ENCODE results near the gene NOS1AP. TPM values are rescaled to one million over a fixed set of nuclear protein-coding genes. Genes with fewer than 3 reads are reported as not detected.

NOS1AP gene
- total and polyA plus RNA-seq, 9 of the 15 experiments (the other 6 are each of a cell fraction or from before 2014, with no cell fraction given): 0.07 to 1.5 (median 0.22) TPM

- CTCF ChIA-PET (ENCODE audit: low intra/inter-chr PET ratio): no interaction called here
- WGBS (ENCODE audit: insufficient coverage, low coverage, missing lambda C conversion rate): 86% methylated on average over 10 of the region's 10 CpGs
- no peak for FAIRE-seq
These were observed 315.2 kb downstream of the NOS1AP start for GRCh38 chr1:162384601-162385279.

More at GRCh38 chr1:162384601-162385279, 315.2 kb downstream of the NOS1AP start:
- POLR2A ChIA-PET: no interaction called here
- in situ Hi-C loops (cut with MboI): no loop called here
- Histone ChIP-seq H3K9me1 (ENCODE audit: control insufficient read depth, insufficient read depth, low read length) (peaks cover 6% of the 10 kb centered on the region), H3K79me2 (ENCODE audit: control insufficient read depth, insufficient read depth, low read length) (peaks cover 12% of the 10 kb centered on the region; the same call in 2 of the 3 replicates), H3K4me3 (no peak overlapping the region), H3K4me1 (replicated peaks in 1 of 2; ENCODE audit: control insufficient read depth in 2 of 2, insufficient read depth in 2 of 2, low read length in 2 of 2) (peaks cover 78 to 95% of the 10 kb centered on the region in 2 experiments), H3K4me2 (ENCODE audit: insufficient read depth, low read length) (peak overlapping the region; percentile 73), H3K36me3 (ENCODE audit: control insufficient read depth, insufficient read depth, low read length) (no peaks in the 10 kb centered on the region; the same call in 2 of the 3 replicates), H4K20me1 (replicated peaks; ENCODE audit: control insufficient read depth, insufficient read depth, low read length) (no peaks in the 10 kb centered on the region), H3K27ac (ENCODE audit: extremely low read depth, low read depth, low read length) (peak overlapping the region; percentile 69; the same call in 2 of the 3 replicates), H3K9ac (ENCODE audit: insufficient read depth in 1 of 2, low read depth in 2 of 2, low read length in 2 of 2) (peak overlapping the region; percentile 45 to 56), H3K9me3 (replicated peaks; ENCODE audit: control insufficient read depth, insufficient read depth, low read depth, low read length) (no peaks in the 10 kb centered on the region), H3K27me3 (ENCODE audit: control insufficient read depth in 2 of 2, insufficient read depth in 2 of 2, low read length in 2 of 2) (no peaks in the 10 kb centered on the region), H2AFZ (ENCODE audit: low read depth, low read length) (no peak overlapping the region)
- DNase-seq (ENCODE audit: extremely low read depth in 1 of 4, low spot score in 3 of 4) (peak in 1 of 4 experiments; percentile 16), ATAC-seq (no peak)
- no peak for TF ChIP-seq THAP7 (CRISPR knock-in tag; IDR thresholded peaks at IDR 0.05)
- TF ChIP-seq NEUROD1 (IDR thresholded peaks at IDR 0.05; ENCODE audit: borderline replicate concordance, low read depth, low read length, partially characterized antibody): peak; percentile 16
- TF ChIP-seq ZBTB8A (IDR thresholded peaks at IDR 0.05; ENCODE audit: partially characterized antibody): no peak
- peak; percentile 9; the same call in 1 of the 2 replicates for TF ChIP-seq REST (IDR thresholded peaks at IDR 0.05; ENCODE audit: borderline replicate concordance)
- TF ChIP-seq REST (CRISPR knock-in tag; IDR thresholded peaks at IDR 0.05; ENCODE audit: low read depth): no peak
- no TSS peak for BruUV-seq (replicated peaks)
- intact Hi-C loops (cut with micrococcal nuclease): no loop called here
